Right lobe of liver (tissue), 4 donors: ENCODE results near the gene CPN2.

ENCODE experiments used
- POLR2A ChIP-seq: fragments of 450-650 bp; IDR thresholded peaks from one replicate; pipeline ENCODE4 v1.6.1; 2017; ENCODE audit warnings: antibody characterized with exemption, mild to moderate bottlenecking
- TF ChIP-seq, protein P1 (sequence below), 4 donors: fragments of 200-600 bp in 3 of 4; fragments of 450-650 bp in 1 of 4; IDR thresholded peaks; one replicate each; pipeline versions ENCODE4 v1.5.1 to v1.8.0; 2016 to 2022; ENCODE audit warnings: antibody characterized with exemption in 4 of 4, mild to moderate bottlenecking in 2 of 4
- donor health status: DM: no; HTN: no; CAD: no.
- donor health status: DM: no; HTN: no; CAD: no.
- donor health status: DM: no; HTN: yes; CAD: no.

DNA sequence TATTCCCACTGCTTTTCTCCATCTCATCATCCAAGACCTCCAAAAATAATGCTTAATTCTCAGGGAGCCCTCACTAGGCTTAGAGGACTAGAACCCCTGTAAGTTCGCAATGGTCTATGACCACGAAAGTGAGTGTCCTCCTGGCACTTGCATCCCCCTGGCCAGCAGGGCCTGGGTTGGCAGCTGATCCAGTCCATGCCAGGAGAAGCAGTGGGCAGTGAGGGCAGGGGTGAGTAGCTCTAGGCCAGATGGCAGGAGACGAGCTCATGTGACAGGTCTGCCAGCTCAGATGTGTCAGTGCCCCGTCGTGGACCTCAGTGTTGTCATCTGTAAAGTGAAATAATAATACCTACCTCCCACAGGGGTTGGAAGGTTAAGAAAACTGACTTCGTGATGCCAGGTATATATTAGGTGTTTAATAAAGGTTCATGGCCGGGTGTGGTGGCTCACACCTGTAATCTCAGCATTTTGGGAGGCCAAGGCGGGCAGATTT is 36.8 kb upstream of the CPN2 start:
- no peak for TF ChIP-seq POLR2A
- TF ChIP-seq, protein P1, sequence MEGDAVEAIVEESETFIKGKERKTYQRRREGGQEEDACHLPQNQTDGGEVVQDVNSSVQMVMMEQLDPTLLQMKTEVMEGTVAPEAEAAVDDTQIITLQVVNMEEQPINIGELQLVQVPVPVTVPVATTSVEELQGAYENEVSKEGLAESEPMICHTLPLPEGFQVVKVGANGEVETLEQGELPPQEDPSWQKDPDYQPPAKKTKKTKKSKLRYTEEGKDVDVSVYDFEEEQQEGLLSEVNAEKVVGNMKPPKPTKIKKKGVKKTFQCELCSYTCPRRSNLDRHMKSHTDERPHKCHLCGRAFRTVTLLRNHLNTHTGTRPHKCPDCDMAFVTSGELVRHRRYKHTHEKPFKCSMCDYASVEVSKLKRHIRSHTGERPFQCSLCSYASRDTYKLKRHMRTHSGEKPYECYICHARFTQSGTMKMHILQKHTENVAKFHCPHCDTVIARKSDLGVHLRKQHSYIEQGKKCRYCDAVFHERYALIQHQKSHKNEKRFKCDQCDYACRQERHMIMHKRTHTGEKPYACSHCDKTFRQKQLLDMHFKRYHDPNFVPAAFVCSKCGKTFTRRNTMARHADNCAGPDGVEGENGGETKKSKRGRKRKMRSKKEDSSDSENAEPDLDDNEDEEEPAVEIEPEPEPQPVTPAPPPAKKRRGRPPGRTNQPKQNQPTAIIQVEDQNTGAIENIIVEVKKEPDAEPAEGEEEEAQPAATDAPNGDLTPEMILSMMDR (IDR thresholded peaks at IDR 0.05): no peak
